CD14-positive monocyte (primary cell): ENCODE results near the gene CAND1. TPM values are rescaled to one million over a fixed set of nuclear protein-coding genes. Genes with fewer than 3 reads are reported as not detected.

Experiments
- DNase-seq, 3 donors: peaks; one replicate each; pipeline ENCODE4 v3.0.0-alpha.2; 2011 to 2022
- H2AFZ ChIP-seq: 2 replicates; pipeline ENCODE4 v1.6.0; 2012; ENCODE audit warnings: mild to moderate bottlenecking, low read depth, low read length, inconsistent platforms; ENCODE audit not compliant: insufficient read depth, poor library complexity, severe bottlenecking
- H3K27ac ChIP-seq, 2 donors: 1 replicate in 1 of 2; 2 replicates in 1 of 2; pipeline ENCODE4 v1.5.1; 2012 to 2013; ENCODE audit warnings: low read length in 2 of 2, control low read depth in 1 of 2, inconsistent platforms in 1 of 2, low read depth in 1 of 2, mild to moderate bottlenecking in 1 of 2
- H3K27me3 ChIP-seq, 2 donors: one replicate each; pipeline versions ENCODE4 v1.6.0 to v1.6.1; 2011 to 2013; ENCODE audit warnings: low read length in 2 of 2; ENCODE audit not compliant: control insufficient read depth in 2 of 2, insufficient read depth in 2 of 2
- H3K36me3 ChIP-seq, 2 donors: replicated peaks in 1 of 2; 1 replicate in 1 of 2; 2 replicates in 1 of 2; pipeline versions ENCODE4 v1.5.1 to v1.6.1; 2012 to 2013; ENCODE audit warnings: low read length in 2 of 2, control low read depth in 1 of 2, inconsistent platforms in 1 of 2, mild to moderate bottlenecking in 1 of 2; ENCODE audit not compliant: insufficient read depth in 2 of 2, control insufficient read depth in 1 of 2
- H3K4me1 ChIP-seq, 2 donors: 1 replicate in 1 of 2; 2 replicates in 1 of 2; pipeline versions ENCODE4 v1.5.1 to v1.6.1; 2012 to 2013; ENCODE audit warnings: low read length in 2 of 2, control low read depth in 1 of 2, inconsistent platforms in 1 of 2, mild to moderate bottlenecking in 1 of 2, moderate library complexity in 1 of 2; ENCODE audit not compliant: insufficient read depth in 2 of 2, control insufficient read depth in 1 of 2
- H3K4me2 ChIP-seq: replicated peaks from 2 replicates; pipeline ENCODE3; 2012; ENCODE audit warnings: low read length, moderate library complexity, mild to moderate bottlenecking; ENCODE audit not compliant: poor library complexity, severe bottlenecking; ENCODE audit errors: extremely low read depth
- H3K4me3 ChIP-seq, 3 experiments: fragments of 200-600 bp in 1 of 3; sonication (generic) in 1 of 3; replicated peaks in 1 of 3; 1 replicate in 2 of 3; 2 replicates in 1 of 3; pipeline ENCODE4 v1.5.1; 2011 to 2013; ENCODE audit warnings: low read length in 3 of 3, mild to moderate bottlenecking in 3 of 3, control low read depth in 2 of 3, low read depth in 2 of 3, inconsistent platforms in 1 of 3, moderate library complexity in 1 of 3
- H3K79me2 ChIP-seq: 2 replicates; pipeline ENCODE4 v1.6.0; 2012; ENCODE audit warnings: mild to moderate bottlenecking, control low read depth, inconsistent platforms, low read length, moderate library complexity; ENCODE audit not compliant: insufficient read depth
- H3K9ac ChIP-seq: 2 replicates; pipeline ENCODE4 v1.6.0; 2017; ENCODE audit warnings: low read length, mild to moderate bottlenecking; ENCODE audit not compliant: insufficient read depth, poor library complexity, severe bottlenecking
- H3K9me3 ChIP-seq, 2 donors: replicated peaks in 1 of 2; 1 replicate in 1 of 2; 2 replicates in 1 of 2; pipeline versions ENCODE4 v1.5.1 to v1.6.1; 2012 to 2013; ENCODE audit warnings: low read length in 2 of 2, control low read depth in 1 of 2; ENCODE audit not compliant: control insufficient read depth in 1 of 2, insufficient read depth in 1 of 2
- H4K20me1 ChIP-seq: 2 replicates; pipeline ENCODE4 v1.6.0; 2012; ENCODE audit warnings: mild to moderate bottlenecking, low read length, control low read depth, moderate library complexity; ENCODE audit not compliant: insufficient read depth
- H3K27ac Mint-ChIP-seq, 7 donors: one replicate each; pipeline ENCODE4 v1.8.0; 2020; ENCODE audit warnings: mild to moderate bottlenecking in 7 of 7, mixed read lengths in 7 of 7, moderate library complexity in 6 of 7, inconsistent platforms in 2 of 7
- H3K27me3 Mint-ChIP-seq, 3 donors: one replicate each; pipeline ENCODE4 v1.8.0; 2021 to 2022; ENCODE audit warnings: low read depth in 3 of 3, mild to moderate bottlenecking in 3 of 3, mixed read lengths in 3 of 3, moderate library complexity in 3 of 3, inconsistent platforms in 1 of 3
- H3K36me3 Mint-ChIP-seq, 2 donors: one replicate each; pipeline ENCODE4 v1.8.0; 2020; ENCODE audit warnings: mixed read lengths in 2 of 2, inconsistent platforms in 1 of 2, mild to moderate bottlenecking in 1 of 2
- H3K4me1 Mint-ChIP-seq: one replicate; pipeline ENCODE4 v1.8.0; 2020; ENCODE audit warnings: mild to moderate bottlenecking, mixed read lengths
- H3K4me3 Mint-ChIP-seq, 2 donors: one replicate each; pipeline ENCODE4 v1.8.0; 2020; ENCODE audit warnings: mild to moderate bottlenecking in 2 of 2, mixed read lengths in 2 of 2, moderate library complexity in 1 of 2
- H3K9me3 Mint-ChIP-seq, 7 donors: one replicate each; pipeline ENCODE4 v1.8.0; 2020 to 2022; ENCODE audit warnings: mixed read lengths in 7 of 7, mild to moderate bottlenecking in 6 of 7, moderate library complexity in 6 of 7, inconsistent platforms in 2 of 7
- WGBS: methylation state at CpG from one replicate; pipeline ENCODE4 v1.1.5; 2013; ENCODE audit warnings: missing lambda C conversion rate; ENCODE audit not compliant: insufficient coverage; 5-methylcytosine and 5-hydroxymethylcytosine counted together
- intact Hi-C, 2 donors: fragments of 100-400 bp; cut with micrococcal nuclease; formaldehyde crosslinking; loops; one replicate each; pipeline versions ENCODE4 v1.15.0 to v1.15.1; 2023
- polyA plus RNA-seq, 3 donors: library from polyadenylated mRNA; depleted of rRNA in 1 of 3; unstranded in 2 of 3; stranded (reverse) in 1 of 3; fragments of 300-500 nt in 2 of 3; fragments of >200 nt in 1 of 3; fragmentation: Illumina TruSeq in 2 of 3; gene quantifications; 1 replicate in 2 of 3; 2 replicates in 1 of 3; pipeline ENCODE4 v1.2.3, GENCODE V29; 2012 to 2021
- TF ChIP-seq, protein P1 (sequence below): fragments of 200-600 bp; IDR thresholded peaks from one replicate; pipeline ENCODE4 v1.8.0; 2022; ENCODE audit warnings: antibody characterized with exemption, mild to moderate bottlenecking

Gene CAND1
- polyA plus RNA-seq, 3 donors = 12.3 to 29.4 (median 20.9) TPM

- no peaks in the 10 kb centered on the region for H3K4me1 Mint-ChIP-seq
- Histone ChIP-seq H4K20me1 (no peaks in the 10 kb centered on the region), H2AFZ (no peak overlapping the region), H3K4me1 (no peaks in the 10 kb centered on the region), H3K4me2 (no peak overlapping the region), H3K27me3 (no peaks in the 10 kb centered on the region), H3K36me3 (peaks cover 71 to 95% of the 10 kb centered on the region in 2 donors), H3K9ac (no peak overlapping the region), H3K79me2 (no peaks in the 10 kb centered on the region), H3K9me3 (no peaks in the 10 kb centered on the region), H3K27ac (no peak overlapping the region), H3K4me3 (no peak overlapping the region)
- no peak overlapping the region for H3K4me3 Mint-ChIP-seq
- no peaks in the 10 kb centered on the region for H3K27me3 Mint-ChIP-seq
- DNase-seq = no peak
- no CpG with 5 or more reads among the region's 2 CpGs for WGBS
- no peak overlapping the region for H3K27ac Mint-ChIP-seq
- TF ChIP-seq, protein P1, sequence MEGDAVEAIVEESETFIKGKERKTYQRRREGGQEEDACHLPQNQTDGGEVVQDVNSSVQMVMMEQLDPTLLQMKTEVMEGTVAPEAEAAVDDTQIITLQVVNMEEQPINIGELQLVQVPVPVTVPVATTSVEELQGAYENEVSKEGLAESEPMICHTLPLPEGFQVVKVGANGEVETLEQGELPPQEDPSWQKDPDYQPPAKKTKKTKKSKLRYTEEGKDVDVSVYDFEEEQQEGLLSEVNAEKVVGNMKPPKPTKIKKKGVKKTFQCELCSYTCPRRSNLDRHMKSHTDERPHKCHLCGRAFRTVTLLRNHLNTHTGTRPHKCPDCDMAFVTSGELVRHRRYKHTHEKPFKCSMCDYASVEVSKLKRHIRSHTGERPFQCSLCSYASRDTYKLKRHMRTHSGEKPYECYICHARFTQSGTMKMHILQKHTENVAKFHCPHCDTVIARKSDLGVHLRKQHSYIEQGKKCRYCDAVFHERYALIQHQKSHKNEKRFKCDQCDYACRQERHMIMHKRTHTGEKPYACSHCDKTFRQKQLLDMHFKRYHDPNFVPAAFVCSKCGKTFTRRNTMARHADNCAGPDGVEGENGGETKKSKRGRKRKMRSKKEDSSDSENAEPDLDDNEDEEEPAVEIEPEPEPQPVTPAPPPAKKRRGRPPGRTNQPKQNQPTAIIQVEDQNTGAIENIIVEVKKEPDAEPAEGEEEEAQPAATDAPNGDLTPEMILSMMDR = no peak
- intact Hi-C loops = no loop called here
- H3K36me3 Mint-ChIP-seq = peaks cover 73 to 79% of the 10 kb centered on the region in 2 donors
- H3K9me3 Mint-ChIP-seq = no peaks in the 10 kb centered on the region
Observed at GRCh38 chr12:67299526-67299925, 30.4 kb downstream of the CAND1 start.

DNA sequence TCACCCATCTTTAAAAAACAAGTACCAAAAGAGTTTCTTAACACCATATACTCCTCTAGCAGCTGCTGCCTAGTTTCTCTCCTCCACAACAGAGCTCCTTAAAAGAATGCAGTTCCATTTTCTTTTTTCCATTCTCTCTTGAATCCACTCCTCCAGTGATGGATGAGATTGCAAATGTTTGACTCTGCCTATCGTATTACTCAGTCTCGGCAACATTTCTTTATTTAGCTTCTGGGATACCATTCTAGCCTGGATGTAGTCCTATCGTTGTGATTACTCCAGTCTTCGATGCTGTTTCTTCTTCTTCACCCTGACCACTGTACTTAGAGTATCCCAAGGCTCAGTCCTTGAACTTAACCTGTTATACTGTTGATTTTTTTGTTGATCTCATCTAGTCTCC is 30.8 kb downstream of the CAND1 start:
- H3K4me3 ChIP-seq = no peak overlapping the region
- peaks cover 71 to 78% of the 10 kb centered on the region in 2 donors for H3K36me3 Mint-ChIP-seq
- TF ChIP-seq, protein P1 = no peak
- H3K36me3 ChIP-seq = peaks cover 72 to 95% of the 10 kb centered on the region in 2 donors
- no peaks in the 10 kb centered on the region for H4K20me1 ChIP-seq
- H3K4me1 Mint-ChIP-seq = no peaks in the 10 kb centered on the region
- H3K4me1 ChIP-seq = no peaks in the 10 kb centered on the region
- WGBS = 97% methylated on average over 4 of the region's 4 CpGs
- H3K27me3 ChIP-seq = no peaks in the 10 kb centered on the region
- no peaks in the 10 kb centered on the region for H3K27me3 Mint-ChIP-seq
- no peaks in the 10 kb centered on the region for H3K79me2 ChIP-seq
- no peak overlapping the region for H3K9ac ChIP-seq
- no peak overlapping the region for H3K4me2 ChIP-seq
- no peak overlapping the region for H3K27ac ChIP-seq
- H3K27ac Mint-ChIP-seq = peak overlapping the region in 1 of 7 donors; percentile 5
- intact Hi-C loops = no loop called here
- H2AFZ ChIP-seq = no peak overlapping the region
- H3K4me3 Mint-ChIP-seq = no peak overlapping the region
- H3K9me3 ChIP-seq = no peaks in the 10 kb centered on the region
- no peaks in the 10 kb centered on the region for H3K9me3 Mint-ChIP-seq
- no peak for DNase-seq
